ENCODE results near the gene PNPLA4. TPM values are rescaled to one million over a fixed set of nuclear protein-coding genes. Genes with fewer than 3 reads are reported as not detected.

The PNPLA4 gene, protein sequence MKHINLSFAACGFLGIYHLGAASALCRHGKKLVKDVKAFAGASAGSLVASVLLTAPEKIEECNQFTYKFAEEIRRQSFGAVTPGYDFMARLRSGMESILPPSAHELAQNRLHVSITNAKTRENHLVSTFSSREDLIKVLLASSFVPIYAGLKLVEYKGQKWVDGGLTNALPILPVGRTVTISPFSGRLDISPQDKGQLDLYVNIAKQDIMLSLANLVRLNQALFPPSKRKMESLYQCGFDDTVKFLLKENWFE
- total RNA-seq = 5.7 TPM

DNA sequence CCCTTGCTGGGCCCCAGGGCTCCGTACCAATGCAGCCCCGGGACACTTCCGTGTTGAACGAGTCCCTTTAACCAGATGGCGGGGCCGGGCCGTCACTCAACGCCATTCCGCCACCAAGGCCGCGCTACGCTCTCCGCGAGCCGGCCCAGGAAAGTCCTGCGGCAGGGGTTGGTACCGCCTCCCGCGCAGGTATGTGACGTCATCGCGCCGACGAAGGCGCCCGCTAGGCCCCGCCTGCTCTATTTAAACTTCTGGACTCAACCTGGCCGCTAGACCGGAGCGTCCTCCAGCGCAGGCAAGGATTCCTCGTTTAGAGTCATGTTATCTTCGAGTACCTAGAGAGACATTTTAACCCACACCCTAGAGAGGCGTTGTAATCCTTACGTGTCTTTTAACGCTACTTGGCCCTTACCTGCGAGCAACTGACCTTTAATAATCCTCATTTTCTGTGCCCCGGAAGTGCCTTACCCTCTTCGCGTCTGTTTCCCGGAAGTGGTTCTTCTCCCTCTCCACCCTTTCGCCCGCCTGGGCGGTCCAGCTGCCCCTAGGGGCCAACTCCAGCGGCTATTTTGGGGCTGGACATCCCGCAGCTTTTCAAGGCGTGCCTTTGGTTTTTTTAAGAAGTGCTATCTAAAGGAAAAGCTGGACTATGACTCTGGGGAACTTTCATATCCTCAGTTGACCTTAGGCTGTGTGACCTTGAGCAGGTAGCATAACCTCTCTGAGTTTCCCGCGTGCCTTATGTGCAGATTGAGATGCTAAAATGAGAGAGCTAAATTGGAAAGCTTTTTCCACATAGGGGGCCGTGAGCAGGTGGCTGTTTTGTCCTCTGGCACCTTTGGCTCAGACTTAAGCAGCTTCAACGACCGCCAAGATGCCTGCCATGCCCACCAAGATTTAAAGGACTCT is at the start of gene PNPLA4:
PNPLA4 (minus strand) TSS at position 155 of the 909 bp plus-strand sequence. CDS start 1,294 bp downstream, outside the sequence.
- no peak for FAIRE-seq

DNA sequence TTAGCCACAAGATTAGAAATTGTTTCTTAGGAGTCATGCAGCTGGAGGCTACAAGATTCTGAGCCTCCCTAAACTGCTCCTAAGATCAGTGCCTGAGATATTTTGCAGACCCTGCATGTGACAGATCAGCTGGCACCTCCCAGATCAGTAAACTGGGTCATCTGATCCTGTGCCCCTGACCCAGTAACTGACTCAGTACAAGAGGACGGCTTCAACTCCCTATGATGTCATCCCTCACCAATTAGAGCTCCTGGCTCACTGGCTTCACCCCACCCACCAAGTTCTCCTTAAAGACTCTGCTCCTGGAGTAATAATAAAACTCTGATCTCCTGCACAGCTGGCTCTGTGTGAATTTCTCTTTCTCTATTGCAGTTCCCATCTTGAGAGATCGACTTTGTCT is 45.4 kb upstream of the PNPLA4 start:
- FAIRE-seq = no peak
- no peak for DNase-seq (ENCODE audit: low spot score in 2 of 2)

More for the DNA sequence above, at the start of gene PNPLA4:
- DNase-seq (ENCODE audit: low spot score in 2 of 2) = peak; percentile 42 to 48

DNA sequence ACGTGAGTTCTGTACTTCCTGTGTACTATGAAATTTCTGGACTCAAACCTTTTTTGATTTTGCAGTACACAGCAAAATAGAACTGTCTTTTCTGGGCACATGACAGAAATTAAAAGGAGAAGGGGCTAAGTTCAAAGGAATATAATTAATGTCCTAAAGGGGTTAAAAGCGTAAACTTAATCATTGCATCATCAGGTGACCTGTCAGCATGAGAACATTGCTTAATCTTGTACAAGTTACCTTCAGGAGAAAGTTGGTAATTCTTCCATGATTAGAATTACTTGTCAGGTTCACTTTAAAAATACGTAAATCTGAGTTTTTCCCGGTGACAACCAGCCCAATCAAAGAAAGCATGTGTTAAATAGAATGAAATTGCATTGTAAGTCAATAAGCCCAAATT is 43.2 kb upstream of the PNPLA4 start:
- DNase-seq (ENCODE audit: low spot score in 2 of 2) (no peak), FAIRE-seq (no peak)

DNA sequence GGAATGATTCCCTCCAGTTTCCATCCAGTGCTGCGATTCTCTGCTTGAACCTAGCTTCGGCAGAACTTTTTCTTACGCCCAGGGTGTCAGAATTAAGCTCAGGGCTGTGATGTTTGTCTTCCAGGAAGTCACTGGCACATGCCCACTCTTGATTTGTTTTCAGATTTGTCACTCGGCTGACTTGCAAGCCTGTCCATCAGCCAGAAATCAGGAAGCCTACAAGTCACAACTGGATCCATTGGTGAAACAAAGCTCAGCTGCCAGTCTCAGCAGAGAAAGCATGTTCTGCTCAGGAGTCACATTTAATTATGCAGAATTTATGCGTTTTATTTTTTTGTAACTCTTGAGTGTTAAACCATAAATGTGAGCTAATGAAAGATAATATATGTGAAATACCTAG is 38.2 kb upstream of the PNPLA4 start:
- FAIRE-seq = no peak
- DNase-seq (ENCODE audit: low spot score in 2 of 2) = no peak

DNA sequence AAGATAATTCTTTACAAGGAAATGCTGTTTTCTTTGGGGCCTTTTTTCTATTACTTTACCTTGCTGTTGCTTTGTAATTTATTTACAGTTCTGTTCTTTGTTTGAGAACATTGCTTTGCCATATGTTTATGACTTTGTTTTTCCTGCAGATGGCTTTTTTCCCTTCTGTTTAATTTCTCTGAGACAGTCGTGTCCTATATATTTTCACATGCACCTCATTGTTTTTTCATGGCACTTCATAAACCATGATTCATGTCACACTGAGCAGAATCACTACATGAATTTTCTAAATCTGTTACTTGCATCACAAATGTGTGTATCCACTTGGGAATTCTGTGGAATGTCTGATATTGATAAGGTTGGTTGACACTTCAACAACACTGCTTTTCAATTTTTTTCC is 33.0 kb upstream of the PNPLA4 start:
- no peak for FAIRE-seq
- no peak for DNase-seq (ENCODE audit: low spot score in 2 of 2)

DNA sequence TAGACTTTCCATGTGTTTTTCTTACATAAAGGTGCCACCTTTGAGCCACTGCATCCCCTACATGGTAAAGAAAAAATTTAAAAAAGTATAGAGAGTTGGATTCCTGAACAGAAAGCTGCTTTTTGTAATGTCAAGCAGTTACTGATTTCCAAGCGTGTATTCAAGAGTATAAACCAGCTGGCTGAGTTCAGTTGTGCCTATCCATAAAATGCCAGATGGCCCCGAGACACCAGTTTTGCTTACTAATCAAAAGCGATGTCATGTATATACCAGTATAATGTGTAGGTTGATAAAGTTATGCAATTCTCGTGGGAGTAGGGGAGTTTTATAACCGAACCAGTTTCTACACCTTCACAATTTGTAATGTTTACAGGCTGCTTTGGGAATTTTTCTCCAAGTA is 26.2 kb upstream of the PNPLA4 start:
- no peak for FAIRE-seq
- DNase-seq (ENCODE audit: low spot score in 2 of 2) = no peak

DNA sequence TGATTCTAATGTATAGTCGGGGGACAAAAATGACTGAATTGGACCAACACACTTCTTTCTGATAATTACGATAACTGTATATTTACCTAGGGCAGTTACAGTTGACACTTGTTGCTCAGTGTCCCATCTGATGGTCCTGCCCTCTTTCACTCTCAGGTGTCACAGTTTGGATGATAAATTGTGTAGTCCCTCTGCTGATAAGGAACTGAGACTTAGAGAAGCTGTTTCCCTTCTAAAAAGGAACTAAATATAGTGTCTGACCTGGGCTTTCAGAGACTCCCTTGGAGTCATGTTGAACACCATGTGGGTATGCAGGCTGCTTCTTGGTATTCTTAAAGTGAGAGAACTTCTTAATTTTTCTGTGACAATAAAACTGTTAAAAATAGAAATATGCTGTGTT is 23.7 kb upstream of the PNPLA4 start:
- no peak for DNase-seq (ENCODE audit: low spot score in 2 of 2)
- no peak for FAIRE-seq

DNA sequence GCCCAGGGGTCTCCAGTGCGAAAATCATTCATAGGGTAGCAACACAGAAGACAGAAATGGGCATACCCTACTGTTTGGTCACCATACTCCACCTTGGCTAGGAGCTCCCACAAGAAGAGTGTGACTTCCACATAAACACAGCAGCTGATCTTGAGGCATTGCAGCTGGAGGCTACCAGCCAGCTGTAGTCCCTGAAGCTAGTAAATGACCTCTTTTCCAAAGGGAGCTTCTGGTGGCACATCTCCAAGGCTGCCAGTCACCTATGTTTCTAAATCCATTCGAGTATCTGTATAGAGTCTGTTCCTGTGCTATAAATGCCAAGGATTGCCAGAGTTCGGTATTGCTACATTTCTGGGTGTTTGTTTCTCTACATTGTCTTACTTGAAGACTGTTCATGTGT is 21.3 kb upstream of the PNPLA4 start:
- FAIRE-seq = no peak
- no peak for DNase-seq (ENCODE audit: low spot score in 2 of 2)

DNA sequence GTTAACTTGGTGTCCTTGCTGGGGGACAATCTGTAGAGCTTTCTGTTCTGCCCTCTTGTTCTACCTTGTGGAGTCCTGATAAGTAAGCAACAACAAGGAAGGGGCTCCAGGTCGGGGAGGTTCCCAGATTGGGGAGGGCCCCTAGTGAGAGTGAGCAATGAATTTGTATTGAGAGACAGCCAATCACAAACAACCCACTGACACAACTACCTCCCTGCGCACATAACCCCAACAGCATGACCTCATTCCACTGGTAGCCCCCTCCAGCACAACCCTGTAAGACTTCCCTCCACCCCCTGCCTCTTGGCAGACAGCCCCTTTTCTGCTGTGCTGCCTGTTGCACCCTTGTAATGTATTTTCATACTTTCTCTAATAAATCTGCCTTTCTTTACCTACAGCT is 19.7 kb upstream of the PNPLA4 start:
- FAIRE-seq = no peak
- no peak for DNase-seq (ENCODE audit: low spot score in 2 of 2)

DNA sequence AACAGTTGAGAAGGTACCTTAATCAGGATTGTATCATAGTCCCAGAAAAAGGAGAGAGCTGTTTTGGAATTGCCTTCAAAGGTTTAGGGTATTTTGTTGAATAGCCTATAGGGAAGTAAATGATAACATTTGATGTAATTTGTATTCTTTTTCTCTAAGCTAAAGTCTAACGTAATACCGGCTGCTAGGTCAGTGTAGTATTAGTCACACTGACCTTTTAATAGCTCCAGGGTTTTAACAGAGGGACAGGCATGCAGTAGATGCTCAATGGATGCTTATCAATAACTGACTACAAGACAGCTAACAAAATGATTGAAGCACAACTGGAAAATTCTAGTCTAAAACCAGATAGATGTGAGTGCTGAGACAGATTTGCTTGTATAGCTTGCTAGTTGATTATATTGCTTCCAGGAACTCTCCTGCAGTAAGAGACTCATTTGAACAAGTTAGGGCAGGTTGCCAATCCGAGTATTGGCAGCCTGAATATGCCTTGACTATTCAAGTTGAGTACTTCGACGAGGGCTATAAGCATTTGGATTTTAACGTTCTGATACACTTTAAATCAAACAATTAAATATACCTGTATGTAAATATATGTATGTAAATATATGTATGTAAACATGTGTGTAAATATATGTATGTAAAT is 16.5 kb upstream of the PNPLA4 start:
- FAIRE-seq (no peak), DNase-seq (ENCODE audit: low spot score in 2 of 2) (no peak)

DNA sequence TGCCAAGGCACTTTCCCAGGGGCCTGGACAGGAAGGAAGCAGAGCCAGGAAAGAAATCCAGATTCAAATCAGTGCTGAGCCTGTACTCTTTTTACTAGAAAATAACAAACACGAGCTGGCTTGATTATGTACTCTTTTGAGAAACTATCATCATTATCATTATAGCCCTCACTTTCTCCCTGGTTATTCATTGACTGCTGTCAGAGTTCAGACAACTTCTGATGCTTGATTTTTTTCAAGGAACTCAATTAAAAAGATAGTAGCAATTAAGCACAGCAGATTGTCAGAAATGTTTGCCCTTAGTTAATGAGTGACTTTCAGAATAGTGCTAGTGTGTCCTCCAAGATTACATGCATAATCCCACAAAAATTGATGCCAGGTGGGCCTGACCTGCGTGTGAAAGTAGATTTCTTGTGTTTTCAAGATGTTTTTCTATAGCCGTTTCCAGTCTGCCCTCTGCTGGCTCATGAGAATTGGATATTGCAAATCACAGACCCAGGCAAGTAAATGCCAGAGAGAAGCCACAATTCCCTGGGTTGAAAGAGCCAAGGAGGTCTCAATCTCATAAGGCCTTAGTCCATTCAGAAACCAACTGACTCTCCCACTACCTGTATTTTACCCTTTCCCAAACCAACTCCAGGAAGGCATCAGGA is 14.3 kb upstream of the PNPLA4 start:
- FAIRE-seq (no peak), DNase-seq (ENCODE audit: low spot score in 2 of 2) (peak in 1 of 2 donors; percentile 2)

DNA sequence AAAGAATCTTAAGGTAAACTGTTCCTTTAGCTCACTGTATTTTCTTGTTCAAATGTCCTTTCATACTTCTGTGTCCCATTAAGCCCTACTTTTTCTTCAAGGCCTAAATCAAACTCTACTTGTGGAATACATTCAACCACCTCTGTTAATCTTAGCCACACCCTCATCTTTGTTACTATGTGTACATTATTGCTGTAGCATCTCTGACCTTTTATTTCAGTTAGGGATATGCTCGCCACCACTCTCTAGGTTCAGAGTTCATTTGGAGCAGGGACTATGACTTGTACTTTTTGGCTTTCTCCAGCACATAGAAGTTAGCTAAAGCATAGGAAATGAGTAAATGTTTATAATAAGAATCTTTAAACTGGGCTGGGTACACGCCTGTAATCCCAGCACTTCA is 6.8 kb upstream of the PNPLA4 start:
- no peak for FAIRE-seq
- no peak for DNase-seq (ENCODE audit: low spot score in 2 of 2)

DNA sequence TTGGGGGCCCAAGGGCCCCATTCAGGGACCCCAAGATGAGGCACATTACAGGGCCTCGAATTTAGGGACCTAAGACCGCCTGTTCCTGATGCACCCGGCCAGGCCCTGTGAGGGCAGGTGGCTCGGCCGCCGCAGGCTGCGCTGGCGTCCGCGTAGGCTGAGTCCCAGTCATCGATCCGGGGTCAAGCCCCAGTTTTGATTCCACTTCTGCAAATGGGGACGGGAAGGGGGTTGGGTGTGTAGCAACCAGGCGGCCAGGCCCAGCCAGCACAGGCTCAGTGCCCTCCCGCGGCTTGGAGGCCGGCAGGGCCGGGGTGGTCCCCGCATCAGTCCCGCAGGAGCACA is 327 bp downstream of the PNPLA4 start:
- no peak for DNase-seq (ENCODE audit: low spot score in 2 of 2)

DNA sequence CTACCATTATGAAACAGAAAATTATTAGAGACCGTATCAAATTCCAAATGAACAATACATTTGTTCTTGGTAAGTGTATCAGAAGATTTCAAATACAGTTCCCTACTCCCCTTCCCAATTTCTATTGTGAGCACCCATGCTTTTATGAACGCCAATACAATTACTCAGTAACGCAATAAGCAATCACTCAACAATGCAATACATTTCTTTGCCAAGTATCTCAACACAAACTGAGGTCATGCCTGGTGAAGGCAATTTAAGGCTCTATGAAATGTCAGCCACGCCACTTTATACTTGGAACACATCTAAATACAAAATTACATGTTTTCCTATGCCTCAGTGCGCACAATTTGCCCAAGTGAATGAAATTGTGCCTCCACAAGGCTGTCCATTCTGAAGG is 712 bp downstream of the PNPLA4 start:
- FAIRE-seq (no peak), DNase-seq (ENCODE audit: low spot score in 2 of 2) (no peak)

More for the DNA sequence above, 327 bp downstream of the PNPLA4 start:
- no peak for FAIRE-seq

DNA sequence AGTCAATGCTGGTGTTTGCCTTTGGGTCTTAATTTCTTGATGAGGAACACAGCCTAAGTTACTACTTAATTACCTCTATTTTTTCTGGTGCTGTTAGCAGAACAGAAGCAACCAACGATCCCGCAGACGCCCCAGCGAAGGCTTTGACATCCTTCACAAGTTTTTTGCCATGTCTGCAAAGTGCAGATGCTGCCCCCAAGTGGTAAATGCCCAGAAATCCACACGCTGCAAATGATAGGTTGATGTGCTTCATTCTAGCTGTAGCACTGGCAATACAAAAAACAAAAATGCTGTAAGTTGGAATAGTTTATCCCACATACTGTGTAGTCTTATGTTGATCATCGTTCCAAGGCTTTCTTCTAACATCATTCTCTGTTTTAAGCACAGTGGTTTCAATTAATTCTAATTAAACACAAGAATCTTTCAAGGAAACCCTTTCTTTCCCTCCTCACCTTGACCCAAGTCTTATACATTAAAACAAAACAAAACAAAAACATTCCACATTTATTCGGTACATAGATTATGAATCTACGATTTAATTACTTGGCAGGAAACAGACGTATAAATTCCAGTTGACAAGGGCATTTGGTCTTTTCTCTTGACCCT is 1.2 kb downstream of the PNPLA4 start:
- DNase-seq (ENCODE audit: low spot score in 2 of 2) (peak; percentile 25 to 34), FAIRE-seq (no peak)

DNA sequence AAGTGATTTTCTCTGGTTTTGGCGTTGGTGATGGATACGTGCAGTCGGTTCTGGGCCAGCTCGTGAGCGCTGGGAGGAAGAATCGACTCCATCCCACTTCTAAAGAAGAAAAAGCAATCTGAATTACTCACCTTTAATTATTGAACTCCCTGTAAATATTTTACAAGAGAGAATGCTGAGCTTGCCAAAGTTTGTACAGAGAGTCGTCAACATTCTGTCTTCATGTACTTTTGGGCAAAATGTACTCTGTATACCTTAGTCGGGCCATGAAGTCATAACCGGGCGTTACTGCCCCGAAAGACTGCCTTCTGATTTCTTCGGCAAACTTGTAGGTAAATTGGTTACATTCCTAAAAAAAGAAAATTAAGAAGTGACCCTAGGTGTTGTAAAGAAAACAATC is 5.5 kb downstream of the PNPLA4 start:
- DNase-seq (ENCODE audit: low spot score in 2 of 2) (no peak), FAIRE-seq (no peak)

DNA sequence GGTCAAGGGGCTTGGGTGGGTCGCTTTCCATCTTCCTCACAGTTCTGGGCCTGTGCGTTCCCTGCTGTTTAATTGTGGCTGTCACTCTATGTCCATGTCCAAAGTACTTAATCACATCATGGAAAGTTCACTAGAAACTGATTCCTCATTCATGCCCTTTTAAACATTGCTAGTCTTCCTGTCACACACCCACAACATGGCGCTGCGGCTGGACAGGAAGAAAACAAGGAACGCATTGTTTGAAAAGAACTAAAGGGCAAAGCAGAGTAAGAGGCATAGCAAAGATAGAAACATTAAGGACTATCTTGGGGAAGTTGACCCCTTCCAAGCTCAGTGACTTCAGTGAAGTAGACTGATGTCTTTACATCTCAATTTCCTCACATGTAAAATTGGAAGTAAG is 18.4 kb downstream of the PNPLA4 start:
- FAIRE-seq (no peak), DNase-seq (ENCODE audit: low spot score in 2 of 2) (no peak)

DNA sequence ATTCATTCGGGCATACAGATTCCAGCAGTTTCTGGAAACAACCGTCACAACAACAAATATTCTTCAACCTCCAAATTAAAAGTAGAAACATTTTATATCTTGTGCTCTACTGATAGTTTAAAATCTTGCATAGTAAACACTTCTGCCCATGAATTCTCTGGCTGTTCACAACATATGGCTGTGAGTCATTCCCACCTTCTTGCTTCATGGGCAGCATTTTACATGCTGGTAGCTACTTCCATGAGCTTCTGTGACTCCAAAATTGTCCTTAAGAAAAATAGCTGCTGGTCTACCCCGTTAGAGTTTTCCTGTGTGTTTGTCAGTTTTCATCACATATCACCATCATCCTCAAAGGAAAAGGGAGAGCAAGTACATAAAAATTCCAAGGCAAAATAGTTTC is 22.7 kb downstream of the PNPLA4 start:
- FAIRE-seq = no peak
- no peak for DNase-seq (ENCODE audit: low spot score in 2 of 2)

DNA sequence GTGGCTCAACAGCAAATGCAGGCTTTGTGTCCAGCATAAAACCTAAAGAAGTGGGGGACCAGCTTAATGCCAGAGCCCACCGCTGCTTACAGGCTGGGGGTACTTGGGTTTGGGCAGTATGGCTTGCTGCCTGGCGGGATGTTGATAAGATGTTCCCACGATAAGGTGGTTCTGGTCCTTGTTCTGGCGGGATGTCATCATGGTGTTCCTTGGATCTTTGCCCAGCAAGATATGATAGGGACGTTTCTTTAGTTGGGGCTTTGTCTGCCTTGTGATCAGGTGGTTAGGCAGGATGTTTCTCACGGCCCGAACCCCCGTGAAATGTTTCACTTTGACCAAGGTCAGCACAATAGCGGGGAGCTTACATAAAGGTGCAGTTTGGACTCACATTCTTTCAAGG is 35.3 kb downstream of the PNPLA4 start:
- FAIRE-seq (no peak), DNase-seq (ENCODE audit: low spot score in 2 of 2) (no peak)

DNA sequence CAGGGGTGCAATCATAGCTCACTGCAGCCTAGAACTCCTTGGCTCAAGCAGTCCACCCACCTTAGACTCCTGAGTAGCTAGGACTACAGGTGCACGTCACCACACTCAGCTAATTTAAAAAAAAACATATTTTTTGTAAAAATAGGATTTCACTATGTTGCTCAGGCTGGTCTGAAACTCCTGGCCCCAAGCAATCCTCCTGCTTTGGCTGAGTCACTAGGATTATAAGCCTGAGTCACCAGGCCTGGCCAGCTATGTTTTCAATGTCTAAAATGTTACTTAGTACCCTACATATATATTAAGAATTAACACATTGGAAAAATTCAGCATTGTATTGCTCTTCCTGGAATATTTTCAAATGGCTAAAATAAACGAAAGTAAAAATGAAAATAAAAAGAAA is 37.5 kb downstream of the PNPLA4 start:
- FAIRE-seq = no peak
- no peak for DNase-seq (ENCODE audit: low spot score in 2 of 2)

DNA sequence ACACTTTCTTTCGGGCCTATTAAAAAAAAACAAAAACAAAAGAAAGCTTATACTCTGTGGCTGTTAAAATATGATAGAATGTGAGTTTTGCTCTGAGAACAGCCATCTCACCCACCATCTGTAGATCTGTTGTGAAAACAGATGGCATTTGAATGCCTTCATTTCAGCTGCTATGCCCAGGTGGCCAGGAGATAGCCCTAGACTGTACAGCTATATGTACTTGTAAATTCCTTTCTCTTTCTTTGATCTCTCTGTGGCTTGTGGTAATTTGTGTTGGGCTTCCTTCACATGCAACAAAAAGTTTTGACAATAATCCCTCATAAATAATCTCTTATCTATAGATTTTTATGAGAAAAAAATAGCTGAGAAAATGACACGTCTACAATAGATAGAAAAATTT is 38.1 kb downstream of the PNPLA4 start:
- FAIRE-seq = no peak
- DNase-seq (ENCODE audit: low spot score in 2 of 2) = no peak
